Pons (tissue), 1 donor: ENCODE results near the gene MAN1C1.

Experiments
- DNase-seq: peaks from one replicate; pipeline ENCODE4 v3.0.0-alpha.2; 2016; ENCODE audit warnings: low spot score

MAN1C1 gene

DNA sequence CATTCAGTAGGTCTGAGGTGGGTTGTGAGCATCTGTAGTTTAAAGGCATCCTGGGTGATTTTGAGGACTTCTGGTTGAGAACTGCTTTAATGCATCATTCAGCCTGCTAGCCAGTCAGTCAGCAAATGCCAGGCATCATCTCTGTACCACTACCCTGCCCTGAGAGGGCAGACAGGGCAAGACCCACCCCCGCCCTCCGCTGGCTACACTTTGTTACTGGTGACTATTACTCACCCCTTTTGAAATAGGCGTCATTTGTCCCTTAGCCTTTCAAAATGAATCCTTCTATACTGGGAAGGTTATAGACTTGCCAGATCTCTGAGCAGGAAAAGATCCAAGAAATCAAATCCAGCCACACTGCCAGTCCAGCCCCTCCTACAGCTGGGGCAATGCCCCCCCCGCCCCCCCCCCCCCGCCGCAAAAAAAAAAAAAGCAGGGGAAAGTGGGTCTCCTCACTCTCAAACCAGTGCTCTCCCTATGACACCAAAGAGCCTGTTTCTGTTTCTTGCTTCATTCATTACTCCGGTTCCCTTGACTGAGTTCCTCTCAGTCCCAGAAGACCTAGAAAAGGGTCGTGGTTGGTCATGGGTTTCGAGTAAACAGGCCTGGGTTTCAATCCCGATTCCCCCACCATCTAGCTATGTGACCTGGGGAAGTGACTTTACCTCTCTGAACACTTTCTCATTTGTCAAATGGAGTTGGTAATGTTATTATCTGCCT lies 187.8 kb downstream of the MAN1C1 start:
- no peak for DNase-seq

GRCh38 chr1:25804964-25805862 lies 188.6 kb downstream of the MAN1C1 start:
- DNase-seq, result no peak

GRCh38 chr1:25805863-25806225 lies 189.3 kb downstream of the MAN1C1 start:
- peak; percentile 78 for DNase-seq

DNA sequence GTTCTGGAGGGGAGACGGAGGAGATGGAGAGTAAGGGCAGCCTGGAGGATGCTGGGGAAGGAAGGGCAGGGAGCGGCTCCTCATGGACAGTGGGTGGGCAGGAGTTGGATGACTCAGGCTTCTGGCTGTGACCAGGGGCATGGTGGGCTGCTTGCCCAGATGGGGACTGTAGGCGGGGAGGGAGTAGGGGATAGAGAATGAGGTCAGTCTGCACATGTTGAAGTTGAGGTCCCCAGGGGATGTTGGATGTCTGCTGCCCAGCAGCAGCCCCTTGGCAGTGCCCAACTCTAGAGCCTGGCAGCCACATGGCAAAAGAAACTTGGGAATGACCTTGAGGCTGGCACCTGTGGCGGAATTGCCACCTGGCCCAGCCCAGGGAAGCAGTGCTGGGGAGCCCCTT lies 189.8 kb downstream of the MAN1C1 start:
- DNase-seq, result no peak

- DNase-seq, result no peak
Measured at GRCh38 chr1:25807480-25808390, 191.1 kb downstream of the MAN1C1 start.

DNA sequence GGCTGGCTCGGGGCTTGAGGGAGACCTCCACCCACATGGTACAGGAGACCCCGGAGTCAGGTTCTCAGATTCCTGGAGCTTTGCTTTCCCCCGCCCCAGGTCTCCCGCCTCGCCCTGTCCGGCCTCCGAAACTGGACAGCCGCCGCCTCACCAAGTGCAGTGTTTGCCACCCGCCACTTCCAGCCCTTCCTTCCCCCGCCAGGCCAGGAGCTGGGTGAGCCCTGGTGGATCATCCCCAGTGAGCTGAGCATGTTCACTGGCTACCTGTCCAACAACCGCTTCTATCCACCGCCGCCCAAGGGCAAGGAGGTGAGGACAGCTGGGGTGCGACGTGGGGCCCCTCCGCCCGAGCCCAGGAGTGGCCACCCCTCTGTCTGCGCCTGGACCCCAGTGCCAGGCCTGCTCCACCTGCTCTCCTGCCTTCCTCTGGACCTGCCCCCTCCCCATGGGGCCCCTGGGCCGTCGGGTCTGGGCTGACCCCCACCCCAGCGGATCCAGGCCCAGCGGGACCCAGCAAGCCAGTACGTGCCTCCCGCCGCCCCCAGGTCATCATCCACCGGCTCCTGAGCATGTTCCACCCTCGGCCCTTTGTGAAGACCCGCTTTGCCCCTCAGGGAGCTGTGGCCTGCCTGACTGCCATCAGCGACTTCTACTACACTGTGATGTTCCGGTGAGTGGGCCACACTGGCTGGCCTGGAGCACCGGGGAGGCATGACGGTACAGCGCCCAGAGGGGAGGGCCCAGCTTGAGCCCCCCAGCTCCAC lies 192.1 kb downstream of the MAN1C1 start:
- DNase-seq, result no peak

DNA sequence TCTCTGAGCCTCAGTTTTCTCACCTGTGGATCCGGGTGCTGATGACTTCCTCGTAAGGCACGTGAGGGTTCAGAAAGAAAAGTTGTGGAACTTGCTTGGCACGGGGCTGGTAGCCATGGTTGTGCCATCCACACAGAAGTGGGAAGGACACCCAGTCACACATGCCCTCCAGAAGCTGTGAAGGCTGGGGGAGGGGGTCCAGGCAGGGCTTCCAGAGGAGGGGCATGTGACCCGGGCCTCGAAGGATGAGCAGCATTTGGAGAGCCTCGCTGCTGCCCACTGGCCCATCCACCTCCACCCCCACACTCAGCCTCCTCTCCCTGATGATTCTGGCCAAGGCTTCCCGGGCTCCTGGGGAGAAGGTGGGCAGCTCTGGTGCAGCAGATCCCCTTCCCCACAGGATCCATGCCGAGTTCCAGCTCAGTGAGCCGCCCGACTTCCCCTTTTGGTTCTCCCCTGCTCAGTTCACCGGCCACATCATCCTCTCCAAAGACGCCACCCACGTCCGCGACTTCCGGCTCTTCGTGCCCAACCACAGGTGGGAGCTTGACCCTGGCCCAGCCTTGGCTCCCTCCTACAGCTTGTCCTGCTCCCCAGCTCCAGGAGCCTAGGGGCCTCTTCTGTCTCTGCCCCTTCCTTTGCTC lies 192.8 kb downstream of the MAN1C1 start:
- DNase-seq, result no peak

DNA sequence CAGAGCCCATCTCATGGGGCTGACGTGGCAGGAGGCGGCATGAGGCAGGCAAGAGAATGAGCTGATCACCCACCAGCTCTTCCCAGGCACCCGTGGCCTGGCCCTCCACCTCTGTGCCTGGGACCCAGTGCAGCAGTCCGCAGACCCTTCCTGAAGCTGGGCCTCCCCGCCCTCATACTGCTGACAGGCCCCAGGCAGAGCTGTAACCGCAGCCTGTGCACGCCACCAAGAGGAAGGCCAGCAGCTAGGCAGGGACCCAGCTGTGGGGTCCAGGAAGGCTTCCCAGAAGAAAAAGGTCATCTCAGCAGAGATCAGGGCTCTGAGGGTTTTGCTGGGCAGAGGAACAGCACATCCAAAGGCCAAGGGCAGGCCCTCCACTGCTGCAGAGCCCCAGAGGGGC lies 193.3 kb downstream of the MAN1C1 start:
- no peak for DNase-seq

GRCh38 chr1:25810341-25811299 lies 194.0 kb downstream of the MAN1C1 start:
- DNase-seq, result no peak

GRCh38 chr1:25811384-25812082 lies 194.9 kb downstream of the MAN1C1 start:
- DNase-seq, result no peak

DNA sequence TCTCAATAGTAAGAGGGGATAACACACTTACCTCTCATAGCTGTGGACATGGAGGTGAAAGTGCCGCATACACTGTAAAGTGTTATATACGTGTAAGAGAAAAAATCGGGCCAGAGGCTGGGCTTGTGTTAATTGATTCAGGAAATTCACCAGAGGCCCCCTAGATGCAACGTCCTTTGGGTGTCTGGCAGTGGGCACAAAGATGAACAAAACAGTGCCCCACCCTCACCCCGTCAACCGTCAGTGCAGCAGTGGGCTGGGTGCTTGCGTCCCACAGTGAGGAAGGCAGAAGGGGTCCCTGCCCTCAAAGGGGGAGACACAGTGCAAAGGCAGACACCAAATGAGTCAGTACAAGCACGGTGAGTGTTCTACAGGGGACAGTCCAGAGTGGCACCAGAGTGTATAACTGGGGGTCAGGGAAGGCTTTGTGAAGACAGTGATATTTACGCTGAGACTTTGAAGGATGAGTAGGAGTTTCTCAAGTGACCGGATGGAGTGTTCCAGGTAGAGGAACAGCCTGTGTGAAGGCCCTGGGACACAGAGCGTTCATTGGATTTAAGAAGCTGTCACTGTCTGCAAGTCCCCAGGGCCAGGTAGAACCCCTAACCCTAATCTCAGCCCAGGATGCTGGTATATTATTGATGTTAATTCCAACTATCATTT lies 196.6 kb downstream of the MAN1C1 start:
- DNase-seq, result no peak

DNA sequence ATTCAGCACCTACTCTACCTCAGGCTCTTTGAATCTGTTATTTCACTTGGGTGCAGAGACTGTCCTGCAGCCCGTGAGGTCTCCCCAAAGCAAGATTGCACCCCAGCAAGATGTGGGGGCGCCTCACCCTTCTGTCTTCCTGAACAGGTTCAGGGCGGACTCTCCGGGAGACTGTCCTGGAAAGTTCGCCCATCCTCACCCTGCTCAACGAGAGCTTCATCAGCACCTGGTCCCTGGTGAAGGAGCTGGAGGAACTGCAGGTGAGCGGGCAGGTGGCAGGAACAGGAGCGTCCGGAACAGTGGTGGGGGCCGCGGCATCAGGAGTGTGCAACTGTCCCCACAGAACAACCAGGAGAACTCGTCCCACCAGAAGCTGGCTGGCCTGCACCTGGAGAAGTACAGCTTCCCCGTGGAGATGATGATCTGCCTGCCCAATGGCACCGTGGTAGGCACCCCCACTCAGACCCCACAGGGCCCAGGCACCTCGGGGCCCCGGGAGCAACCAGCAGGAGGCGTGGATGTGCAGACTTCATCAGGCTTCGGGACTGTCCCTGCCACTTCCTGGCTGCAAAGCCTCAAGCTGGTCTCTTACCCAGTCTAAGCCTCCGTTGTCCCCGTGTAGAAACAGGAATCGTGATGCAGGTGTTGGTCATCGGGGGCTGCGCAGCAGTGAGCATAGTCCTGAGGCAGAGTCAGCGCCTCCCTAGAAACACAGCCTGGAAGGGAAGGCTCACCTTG lies 197.3 kb downstream of the MAN1C1 start:
- DNase-seq, result no peak

- DNase-seq, result no peak
Measured at GRCh38 chr1:25814549-25815087, 198.0 kb downstream of the MAN1C1 start.

GRCh38 chr1:25815208-25816111 lies 198.9 kb downstream of the MAN1C1 start:
- DNase-seq, result no peak

DNA sequence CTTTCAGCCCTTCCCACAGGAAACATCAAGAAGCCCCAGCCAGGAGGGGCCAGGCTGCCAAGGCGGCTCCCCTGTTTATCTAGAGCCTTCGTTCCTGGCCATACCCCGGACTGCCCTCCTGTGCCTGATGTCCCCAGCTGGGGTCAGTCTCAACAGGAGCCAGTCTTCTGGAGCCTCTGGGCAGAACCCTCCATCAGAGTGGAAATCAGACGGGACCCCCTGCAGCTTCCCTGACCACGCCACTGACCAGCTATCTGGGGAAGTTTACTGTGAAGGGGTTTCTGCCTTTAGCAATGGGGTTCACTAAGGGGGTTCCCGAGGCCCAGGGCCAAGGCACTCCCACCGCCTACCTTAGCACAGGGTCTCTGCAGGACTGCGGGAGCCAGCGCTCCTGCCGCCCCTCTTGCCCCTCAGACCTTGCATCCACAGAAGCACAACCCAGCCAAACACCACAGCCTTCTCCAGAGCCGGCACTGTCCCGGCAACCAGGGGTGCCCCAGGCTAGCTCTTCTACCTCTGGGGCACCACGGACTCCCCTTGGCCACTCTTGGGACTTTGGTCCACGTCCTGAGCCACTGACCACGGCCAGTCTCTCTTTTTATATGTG lies 199.6 kb downstream of the MAN1C1 start:
- DNase-seq, result no peak

GRCh38 chr1:25817840-25818501 lies 201.4 kb downstream of the MAN1C1 start:
- DNase-seq, result no peak
